Endothelial cell of umbilical vein (primary cell): ENCODE results near the gene LRTM2.

Source experiments
- CTCF ChIP-seq, 2 donors: IDR thresholded peaks; 1 replicate in 1 of 2; 2 replicates in 1 of 2; pipeline ENCODE4 v1.5.1; 2011; ENCODE audit warnings: low read length in 2 of 2, mild to moderate bottlenecking in 2 of 2, moderate library complexity in 2 of 2, control low read depth in 1 of 2, inconsistent platforms in 1 of 2, low read depth in 1 of 2; ENCODE audit not compliant: insufficient read depth in 1 of 2; ENCODE audit errors: extremely low read depth in 1 of 2
- MAX ChIP-seq: IDR thresholded peaks from 2 replicates; pipeline ENCODE4 v1.6.1; 2011; ENCODE audit not compliant: insufficient read depth, insufficient read length
- POLR2A ChIP-seq: IDR thresholded peaks from 2 replicates; pipeline ENCODE4 v1.6.1; 2012; ENCODE audit warnings: low read depth, mild to moderate bottlenecking, control low read depth, low read length

DNA sequence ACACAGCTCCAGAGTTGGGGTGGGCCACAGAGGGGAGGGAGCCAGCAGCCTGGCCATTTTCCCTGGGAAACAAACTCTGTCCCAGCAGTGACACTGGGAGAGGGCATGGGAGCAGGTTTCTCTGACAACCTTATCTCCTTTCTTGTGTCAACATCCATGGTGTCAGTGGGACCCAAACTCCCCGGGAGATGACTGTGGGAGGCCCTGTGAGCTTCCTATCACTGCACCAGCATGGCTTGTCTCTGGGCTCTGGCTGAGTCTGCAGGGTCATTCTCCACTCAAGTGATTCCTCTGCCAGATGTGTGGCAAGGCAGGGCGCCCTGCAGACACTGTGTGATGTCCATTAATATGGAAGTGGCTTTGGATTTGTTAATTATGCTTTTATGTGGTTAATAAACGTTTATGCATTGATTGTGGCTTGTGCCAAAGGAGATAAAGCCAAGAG, 10.1 kb downstream of the LRTM2 start:
- no peak for TF ChIP-seq CTCF (IDR thresholded peaks at IDR 0.05; ENCODE audit: extremely low read depth in 1 of 2, insufficient read depth in 1 of 2, low read depth in 1 of 2, low read length in 2 of 2)
- TF ChIP-seq POLR2A: no peak
- no peak for TF ChIP-seq MAX
